ENCODE results near the gene STAG1. TPM values are rescaled to one million over a fixed set of nuclear protein-coding genes. Genes with fewer than 3 reads are reported as not detected.
"Not testable (repeated sequence)": the region's sequence is repeated elsewhere in the genome, so short reads cannot be mapped to it uniquely, and the experiment has no call there.

The STAG1 gene
- total RNA-seq, 1 donor = 12.4 TPM

DNA sequence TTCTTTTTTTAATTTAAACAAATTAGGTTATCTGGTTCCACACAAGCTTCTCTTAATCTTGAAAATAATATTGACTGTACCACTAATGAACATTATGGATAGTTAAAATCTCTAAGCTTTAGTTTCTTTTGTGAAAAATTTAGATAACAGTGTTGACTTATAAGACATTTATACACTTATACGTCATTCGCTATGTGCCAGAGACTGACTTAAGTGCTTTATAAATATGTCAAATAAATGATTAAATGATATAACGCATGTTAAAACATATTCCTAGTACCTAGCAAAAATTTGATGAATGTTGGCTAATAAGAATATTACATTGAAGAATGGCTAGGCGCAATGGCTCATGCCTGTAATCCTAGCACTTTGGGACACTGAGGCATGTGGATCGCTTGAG lies 405.7 kb downstream of the STAG1 start:
- DNase-seq (ENCODE audit: low read depth in 2 of 3, low spot score in 2 of 3) = no peak

DNA sequence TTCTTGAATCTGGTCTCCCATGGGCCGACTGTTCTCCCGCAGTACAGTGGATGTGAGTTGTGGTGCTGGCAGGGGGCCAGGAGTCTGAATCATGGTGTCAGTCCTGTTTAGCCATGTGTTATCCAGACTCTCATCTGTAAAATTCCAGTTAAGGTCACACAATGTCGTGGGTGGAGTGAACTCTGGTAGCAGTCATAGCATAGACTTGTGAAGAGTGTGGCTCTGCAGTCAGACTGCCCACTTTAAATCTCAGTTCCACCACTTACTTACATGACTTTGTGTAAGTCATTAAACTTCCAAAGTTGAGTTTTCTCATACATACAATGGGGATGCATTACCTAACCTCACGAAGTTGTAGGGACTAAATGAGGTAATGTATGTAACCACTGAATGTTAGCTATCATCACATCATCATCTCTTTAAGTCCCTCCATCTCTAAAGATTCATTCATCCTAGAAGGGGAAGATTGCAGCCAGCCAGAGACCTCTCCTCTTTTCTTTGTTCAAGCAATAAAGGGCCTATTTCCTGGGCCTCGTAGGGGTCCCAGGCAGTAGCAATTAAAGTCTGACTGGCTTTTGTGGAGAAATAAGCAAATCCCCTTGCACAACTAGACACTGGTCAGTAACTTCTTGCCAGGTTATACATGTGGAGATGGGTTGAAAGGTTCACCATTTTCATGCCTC lies 408.2 kb downstream of the STAG1 start:
- DNase-seq (ENCODE audit: low read depth in 2 of 3, low spot score in 2 of 3) = no peak

DNA sequence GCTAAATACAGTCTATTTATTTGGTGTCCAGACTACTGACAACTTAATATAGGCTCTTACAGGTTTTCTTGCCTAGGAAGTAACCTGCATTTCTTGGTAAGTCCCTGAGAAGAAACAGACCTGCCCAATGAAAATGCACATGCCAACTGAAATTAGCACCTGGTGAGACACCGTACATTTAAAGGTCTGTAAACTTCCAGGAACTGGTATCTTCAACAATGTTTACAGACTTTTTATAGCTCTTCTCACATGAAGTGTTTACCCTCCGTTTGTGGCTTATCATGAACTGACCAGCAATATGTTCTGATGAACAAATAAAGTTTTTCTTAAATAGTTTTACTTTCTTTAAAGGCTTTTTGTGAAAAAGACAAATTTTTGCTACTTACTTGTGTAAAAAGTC lies 408.7 kb downstream of the STAG1 start:
- no peak for DNase-seq (ENCODE audit: low read depth in 2 of 3, low spot score in 2 of 3)

DNA sequence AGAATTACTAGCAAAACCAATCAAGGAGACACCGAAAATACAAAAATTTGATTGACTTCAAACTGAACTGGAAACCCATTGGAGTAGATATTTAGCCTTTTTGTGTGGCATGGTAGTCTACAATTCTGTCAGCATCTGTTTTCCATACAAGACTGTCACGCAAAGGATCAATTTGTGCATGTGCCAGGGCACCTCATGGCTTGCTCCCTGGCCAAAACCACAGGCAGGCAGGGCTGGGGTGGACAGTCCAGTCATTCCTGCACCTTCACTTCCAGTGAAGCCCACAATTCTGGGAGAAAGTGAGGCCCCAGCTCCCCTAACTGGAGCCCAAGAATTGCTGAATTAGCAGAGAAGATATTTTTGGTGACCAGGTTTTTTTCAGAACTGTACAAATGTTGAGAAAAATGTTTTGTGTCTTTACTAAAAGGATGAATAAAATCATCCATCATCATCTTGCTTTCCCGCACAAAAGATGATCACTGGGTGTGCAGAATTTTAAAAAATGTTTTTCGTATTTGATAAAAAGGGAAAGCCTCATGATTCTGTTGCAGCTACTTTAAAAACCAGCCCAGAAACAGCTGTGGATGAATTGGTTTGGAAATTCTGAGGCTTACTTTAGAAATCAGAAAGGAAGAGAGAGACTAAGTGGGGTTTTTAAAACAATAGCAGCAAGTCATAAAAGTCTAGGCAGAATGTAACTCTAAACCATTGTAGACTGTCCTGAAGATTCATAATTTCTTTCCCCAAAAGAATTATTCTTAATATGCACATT lies 415.7 kb downstream of the STAG1 start:
- DNase-seq (ENCODE audit: low read depth in 2 of 3, low spot score in 2 of 3) = no peak

DNA sequence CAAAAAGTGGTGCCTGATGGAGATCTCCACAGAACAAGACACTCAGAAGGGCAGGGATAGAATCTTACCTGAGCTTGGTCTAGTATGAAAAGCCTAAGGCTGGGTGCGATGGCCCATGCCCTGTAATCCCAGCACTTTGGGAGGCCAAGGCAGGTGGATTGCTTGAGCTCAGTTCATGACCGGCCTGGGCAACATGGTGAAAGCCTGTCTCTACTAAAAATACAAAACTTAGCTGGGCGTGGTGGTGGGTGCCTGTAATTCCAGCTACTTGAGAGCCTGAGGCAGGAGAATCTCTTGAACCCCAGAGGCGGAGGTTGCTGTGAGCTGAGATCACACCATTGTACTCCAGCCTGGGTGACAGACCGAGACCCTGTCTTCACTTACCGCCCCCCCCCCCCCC lies 417.5 kb downstream of the STAG1 start:
- not testable (repeated sequence) for DNase-seq (ENCODE audit: low read depth in 2 of 3, low spot score in 2 of 3)

DNA sequence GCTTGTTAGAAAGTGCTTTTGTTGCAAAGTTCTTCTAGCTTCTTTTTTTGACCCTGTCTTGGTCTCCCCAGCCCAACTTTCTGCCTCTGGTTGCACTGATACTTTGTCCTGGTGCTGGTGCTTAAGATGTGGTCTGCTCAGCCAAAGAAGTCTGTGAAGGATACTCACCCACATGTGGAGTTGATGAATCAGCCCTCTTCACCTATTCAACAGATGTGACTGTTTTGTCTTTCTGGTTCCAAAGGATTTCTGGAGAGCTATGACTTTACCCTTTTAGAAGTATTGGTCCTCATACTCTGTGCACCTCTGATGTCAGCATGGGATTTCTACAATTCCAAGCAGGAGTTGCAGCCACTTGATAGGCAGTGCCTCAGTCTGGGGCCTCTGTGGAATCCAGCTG lies 418.0 kb downstream of the STAG1 start:
- DNase-seq (ENCODE audit: low read depth in 2 of 3, low spot score in 2 of 3) = no peak

DNA sequence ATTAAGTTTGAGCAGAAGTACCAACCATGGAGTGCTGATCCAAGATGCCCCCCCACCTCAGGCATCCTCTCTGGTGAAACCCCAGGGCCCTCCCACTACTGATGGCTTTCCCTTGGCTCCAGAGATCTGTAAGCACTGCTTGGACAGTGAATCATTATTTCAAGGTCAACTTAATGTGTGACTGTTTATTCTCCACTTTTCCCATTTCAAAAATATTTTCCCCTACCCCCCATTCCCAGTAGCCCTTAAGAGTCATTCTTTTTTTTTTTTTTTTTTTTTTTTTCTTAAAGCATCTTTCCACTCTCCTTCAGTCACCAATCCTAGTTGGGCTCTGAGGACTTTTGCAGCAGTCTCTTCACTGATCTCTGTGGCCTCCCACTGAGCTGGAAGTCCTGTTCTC lies 419.4 kb downstream of the STAG1 start:
- no peak for DNase-seq (ENCODE audit: low read depth in 2 of 3, low spot score in 2 of 3)

DNA sequence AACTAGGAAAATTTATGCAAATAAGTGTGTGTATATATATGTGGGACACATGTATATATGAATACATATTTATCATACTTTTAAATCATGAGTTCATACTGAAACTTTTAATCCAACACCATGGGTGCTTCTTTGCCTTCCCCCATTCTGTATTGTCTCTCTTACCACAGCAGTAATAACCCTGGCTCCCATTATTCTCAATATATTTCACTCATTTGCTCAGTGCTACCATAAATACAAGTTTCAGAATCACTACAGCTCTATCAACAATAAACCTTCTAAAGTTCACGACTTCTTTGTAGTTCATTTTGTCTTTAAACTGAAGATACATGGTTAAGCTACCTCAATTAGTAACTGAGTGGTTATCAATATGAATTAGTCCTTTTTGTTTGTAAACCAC lies 419.9 kb downstream of the STAG1 start:
- DNase-seq (ENCODE audit: low read depth in 2 of 3, low spot score in 2 of 3) = no peak

DNA sequence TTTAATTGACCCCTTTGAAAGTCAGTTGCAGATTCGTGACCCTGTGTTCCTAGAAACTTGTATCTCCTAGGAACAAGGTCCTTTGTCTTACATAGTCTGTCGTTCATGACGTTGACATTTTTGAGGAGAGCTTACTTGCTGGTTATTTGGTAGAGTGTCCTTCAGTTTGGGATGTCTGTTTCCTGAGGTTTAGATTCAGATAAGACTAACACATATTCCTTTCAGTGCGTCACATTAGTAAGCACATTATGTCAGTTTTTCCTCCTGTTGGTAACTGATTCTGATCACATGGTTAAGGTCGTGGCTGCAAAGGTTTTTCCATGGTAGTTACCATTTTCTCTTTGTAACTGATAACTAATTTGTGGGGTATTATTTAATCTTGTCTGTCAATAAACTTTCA lies 421.3 kb downstream of the STAG1 start:
- DNase-seq (ENCODE audit: low read depth in 2 of 3, low spot score in 2 of 3) = peak in 2 of 3 donors; percentile 5 to 49

DNA sequence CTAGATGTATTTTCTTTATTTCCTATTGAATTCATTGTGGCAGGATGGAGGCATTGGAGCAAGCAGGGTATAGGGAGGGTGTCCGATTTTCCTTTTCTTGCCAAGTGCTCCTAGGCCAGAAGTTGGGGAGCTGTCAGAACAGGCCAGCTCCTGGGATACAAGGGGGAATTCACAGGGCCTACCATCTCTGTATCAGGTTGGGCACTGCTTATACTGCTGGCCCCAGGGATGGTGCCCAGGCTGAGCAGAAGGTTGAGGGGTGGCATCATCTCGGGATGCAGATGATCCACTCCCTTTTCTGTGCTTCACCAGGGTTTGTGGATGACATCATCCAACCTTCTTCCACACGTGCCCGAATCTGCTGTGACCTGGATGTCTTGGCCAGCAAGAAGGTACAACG lies 422.6 kb downstream of the STAG1 start:
- DNase-seq (ENCODE audit: low read depth in 2 of 3, low spot score in 2 of 3) = no peak

DNA sequence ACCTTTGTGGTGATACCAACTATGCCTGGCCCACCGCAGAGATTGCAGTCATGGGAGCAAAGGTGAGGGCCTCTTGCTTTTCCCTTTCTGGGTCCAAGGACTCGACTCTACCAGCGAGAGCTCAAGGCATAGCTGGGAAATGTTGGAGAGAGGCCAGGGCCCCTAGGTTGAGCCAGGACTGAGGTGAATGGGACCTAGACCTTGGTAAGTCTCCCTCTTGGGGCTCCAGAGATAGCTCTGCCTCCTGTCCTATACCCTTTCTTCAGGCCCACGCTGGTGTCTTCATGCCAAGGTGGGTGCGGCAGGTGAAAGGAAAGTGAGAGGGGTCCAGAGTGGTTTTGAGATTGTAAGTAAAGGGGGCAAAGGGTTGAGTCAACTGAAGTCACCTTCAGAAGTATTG lies 424.5 kb downstream of the STAG1 start:
- no peak for DNase-seq (ENCODE audit: low read depth in 2 of 3, low spot score in 2 of 3)

DNA sequence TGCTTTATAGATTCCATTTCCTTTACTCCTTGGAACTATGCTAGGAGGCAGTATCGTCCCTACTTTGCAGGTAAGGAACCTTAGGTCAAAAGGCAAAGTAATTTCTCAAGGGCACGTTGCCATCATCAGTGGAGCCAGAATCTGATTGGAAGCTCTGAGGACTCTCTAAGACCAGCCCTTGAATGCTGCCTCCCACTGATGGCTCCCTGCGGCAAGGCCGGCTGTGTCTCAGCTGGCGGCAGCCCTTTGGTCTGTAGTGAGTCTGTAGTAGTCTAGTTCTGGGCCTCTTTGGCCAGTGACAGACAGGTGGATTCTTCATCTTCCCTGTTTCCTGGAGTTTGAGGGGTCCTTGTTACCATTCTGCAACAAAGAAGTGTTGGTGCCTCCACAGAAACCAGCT lies 425.9 kb downstream of the STAG1 start:
- no peak for DNase-seq (ENCODE audit: low read depth in 2 of 3, low spot score in 2 of 3)

DNA sequence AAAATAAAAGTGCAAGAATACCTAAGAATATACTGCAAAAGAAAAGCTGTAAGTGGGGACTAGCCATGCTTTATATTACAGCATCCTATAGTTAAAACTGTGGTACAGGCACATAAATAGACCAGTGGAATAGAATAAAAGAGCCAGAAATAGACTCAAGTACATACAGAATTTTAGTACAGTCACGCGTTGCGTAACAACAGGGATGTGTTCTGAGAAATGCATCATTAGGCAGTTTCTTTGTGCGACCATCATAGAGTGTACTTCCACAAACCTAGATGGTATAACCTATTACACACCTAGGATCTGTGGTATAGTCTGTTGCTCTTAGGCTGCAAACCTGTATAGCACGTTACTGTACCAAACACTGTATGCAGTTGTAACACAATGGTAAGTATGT lies 440.2 kb downstream of the STAG1 start:
- no peak for DNase-seq (ENCODE audit: low read depth in 2 of 3, low spot score in 2 of 3)

DNA sequence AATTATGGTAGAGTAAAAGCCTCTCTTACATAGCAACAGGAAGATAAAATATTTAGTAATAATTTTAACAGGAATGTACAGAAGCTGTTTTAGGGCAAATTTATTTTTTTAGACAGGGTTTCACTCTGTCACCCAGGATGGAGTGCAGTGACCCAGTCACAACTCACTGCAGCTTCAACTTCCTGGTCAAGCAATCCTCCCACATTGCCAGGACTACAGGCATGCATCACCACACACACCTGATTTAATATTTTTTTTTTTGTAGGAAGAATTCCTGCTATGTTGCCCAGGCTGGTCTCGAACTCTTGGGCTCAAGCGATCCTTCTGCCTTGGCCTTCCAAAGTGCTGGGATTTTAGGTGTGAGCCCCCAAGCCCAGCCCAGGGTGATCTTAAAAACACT lies 440.9 kb downstream of the STAG1 start:
- no peak for DNase-seq (ENCODE audit: low read depth in 2 of 3, low spot score in 2 of 3)

DNA sequence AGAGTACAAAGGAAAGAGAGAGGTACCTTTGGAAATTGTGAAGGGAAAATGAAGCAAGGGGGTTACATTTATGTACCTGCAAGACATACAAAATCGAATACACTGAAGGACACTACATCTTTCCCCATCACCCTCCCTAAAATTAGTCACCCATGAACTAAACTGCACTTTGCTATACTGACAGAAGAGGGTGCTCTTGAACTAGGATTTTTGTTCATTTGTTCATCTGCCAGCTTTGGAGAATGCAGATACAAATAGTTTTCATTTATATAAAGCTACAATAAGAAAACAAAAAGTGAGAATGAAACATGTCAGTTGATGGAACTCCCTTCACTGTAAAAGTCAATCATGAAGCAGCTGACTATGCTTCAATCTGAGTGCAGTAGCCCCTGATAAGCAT lies 446.3 kb downstream of the STAG1 start:
- DNase-seq (ENCODE audit: low read depth in 2 of 3, low spot score in 2 of 3) = peak in 1 of 3 donors; percentile 20

DNA sequence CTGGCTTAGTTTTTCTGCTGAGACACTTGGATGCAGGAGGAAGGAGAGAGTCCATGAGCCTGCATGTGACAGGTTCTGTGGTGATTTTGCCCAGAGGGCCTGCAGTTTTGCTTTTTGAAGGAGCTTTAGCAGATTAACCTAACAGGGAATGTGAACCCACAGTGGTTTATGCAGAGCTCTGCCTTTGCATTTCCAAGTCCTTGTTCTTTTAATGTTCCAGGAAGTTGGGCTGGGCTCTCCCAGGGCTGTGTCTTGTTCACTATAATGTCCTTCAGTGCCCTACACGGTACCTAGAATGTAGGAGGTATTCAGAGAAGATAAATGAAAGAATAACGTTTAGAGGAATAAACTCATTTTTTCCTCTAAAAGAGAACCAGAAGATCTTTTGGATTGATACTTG lies 451.7 kb downstream of the STAG1 start:
- DNase-seq (ENCODE audit: low read depth in 2 of 3, low spot score in 2 of 3) = no peak

DNA sequence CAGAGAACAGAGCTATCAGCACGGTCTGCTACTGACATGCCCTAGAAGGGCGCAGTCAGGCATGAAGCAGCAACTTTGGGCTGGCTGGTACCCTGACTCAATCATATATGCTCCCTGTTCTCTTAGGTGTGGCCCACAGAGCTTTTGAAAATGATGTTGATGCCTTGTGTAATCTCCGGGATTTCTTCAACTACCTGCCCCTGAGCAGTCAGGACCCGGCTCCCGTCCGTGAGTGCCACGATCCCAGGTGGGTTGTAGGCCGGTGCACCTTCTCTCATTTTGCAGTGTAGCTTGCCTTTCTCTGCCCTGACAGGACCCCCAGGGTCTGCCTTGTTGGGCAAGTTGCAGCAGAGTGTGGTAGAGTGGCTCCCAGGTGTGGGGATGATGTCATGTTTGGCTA lies 454.4 kb downstream of the STAG1 start:
- DNase-seq (ENCODE audit: low read depth in 2 of 3, low spot score in 2 of 3) = no peak

DNA sequence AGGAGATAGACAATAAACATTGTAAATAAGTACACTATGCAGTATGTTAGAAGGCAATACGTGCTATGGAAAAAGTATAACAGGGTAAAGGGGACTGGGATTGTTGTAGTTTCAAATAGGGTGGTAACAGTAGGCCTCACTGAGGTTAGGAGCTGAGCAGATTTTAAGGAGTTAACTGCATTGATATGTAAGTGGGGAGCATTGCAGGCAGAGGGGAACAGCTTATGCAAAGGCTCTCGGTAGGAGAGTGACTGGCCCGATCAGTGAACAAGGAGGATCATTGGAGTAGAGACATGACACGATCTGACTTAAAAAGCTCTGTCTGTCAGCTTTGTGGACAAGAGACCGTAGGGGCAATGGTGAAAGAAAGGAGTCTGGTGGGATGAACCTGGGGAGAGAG lies 455.2 kb downstream of the STAG1 start:
- no peak for DNase-seq (ENCODE audit: low read depth in 2 of 3, low spot score in 2 of 3)

DNA sequence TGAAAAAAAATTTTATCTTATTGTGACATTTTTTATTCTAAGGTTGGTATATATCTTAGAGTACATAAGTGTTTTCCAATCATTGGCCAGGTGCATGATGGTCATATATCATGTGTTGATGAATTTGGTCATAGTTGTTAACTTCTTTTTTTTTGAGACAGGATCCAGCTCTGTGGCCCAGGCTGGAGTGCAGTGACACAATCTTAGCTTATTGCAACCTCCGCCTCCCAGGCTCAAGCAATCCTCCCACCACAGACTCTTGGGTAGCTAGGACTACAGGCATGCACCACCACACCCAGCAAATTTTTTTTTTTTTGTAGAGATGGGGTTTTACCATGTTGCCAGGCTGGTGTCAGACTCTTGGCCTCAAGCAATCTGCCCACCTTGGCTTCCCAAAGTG lies 458.0 kb downstream of the STAG1 start:
- no peak for DNase-seq (ENCODE audit: low read depth in 2 of 3, low spot score in 2 of 3)

DNA sequence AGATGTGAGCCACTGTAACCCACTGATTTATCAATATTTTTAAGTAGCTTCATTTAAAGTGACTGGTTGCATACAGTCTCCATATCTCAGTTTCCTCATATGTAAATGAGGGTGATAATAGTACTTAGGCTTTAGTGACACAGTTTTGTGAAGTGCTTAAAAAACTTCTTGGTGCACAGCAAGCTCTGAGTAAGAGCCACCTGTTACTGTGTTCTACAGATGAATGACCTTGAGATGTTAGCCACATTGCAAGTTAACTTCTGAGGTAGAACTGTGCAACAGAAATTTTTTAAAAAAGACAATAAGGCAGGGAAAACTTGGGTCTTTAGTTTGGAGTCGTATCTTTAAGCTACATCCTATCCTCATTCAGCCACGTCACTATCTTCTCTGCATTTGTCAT lies 458.9 kb downstream of the STAG1 start:
- DNase-seq (ENCODE audit: low read depth in 2 of 3, low spot score in 2 of 3) = no peak

DNA sequence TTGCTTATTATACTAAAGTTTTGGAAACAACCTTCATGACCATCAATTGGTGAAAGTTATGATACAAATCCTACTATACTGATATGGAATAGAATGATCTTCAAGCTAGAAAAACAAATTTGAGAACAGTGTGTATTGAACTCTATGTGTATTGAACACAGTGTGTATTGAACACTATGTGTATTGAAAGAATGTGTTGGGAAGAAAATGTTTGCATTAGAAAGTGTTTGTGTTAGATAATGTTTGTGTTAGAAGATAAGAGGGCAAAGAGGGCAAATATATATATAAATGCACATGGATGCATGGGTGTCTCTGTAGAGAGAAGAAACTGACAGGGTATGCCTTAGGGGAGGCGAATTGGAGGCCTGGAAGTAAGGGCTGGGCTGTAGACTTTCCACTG lies 459.7 kb downstream of the STAG1 start:
- no peak for DNase-seq (ENCODE audit: low read depth in 2 of 3, low spot score in 2 of 3)

DNA sequence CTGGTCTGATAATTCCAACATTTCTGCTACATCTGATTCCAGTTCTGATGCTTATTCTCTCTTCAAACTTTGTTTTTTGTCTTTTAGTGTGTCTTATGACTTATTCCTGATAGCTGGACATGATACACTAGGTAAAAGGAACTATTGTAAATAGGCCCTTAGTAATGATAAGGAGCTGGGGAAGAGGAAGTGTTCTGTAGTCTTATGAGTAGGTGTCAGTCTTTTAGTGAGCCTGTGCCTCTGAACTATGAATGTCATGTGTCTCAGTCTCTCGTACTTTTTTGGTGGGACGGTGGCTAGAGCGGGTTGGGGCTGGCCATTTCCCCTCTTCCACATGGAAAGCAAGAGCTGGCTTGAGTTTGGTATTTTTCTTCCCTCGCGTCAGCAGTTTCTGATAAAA lies 460.9 kb downstream of the STAG1 start:
- no peak for DNase-seq (ENCODE audit: low read depth in 2 of 3, low spot score in 2 of 3)
